Measurements from ENCODE around the gene F10.

DNA sequence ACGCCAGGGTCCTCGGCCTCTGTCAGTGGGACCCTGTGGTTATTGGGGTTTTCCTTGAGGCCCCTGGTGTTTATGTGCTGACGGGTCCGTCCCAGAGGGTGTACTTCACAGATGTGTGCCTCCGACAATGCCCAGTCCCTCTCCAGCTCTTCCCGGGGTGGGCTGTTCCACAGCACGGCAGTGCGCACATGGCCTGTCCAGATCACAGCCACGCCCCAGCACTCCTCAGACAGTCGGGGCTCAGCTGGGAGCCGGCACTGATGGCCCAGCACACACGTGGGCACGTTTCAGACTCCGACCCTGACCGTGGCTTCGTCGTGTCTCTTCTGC is 33.9 kb upstream of the F10 start:
- TF ChIP-seq POLR2A (IDR thresholded peaks at IDR 0.05) (no peak), CTCF (IDR thresholded peaks at IDR 0.05) (no peak)
